ENCODE data around the gene NCAPG2.

The NCAPG2 gene

GRCh38 chr7:158587162-158588084 lies 117.2 kb downstream of the NCAPG2 start, which contains the start of gene PTPRN2:
Gene PTPRN2, minus strand, starts transcription at chr7:158587823.
- peak; percentile 39 for DNase-seq (ENCODE audit: low read depth, low spot score)

GRCh38 chr7:158586499-158587161 lies 118.0 kb downstream of the NCAPG2 start:
- H3K4me3 ChIP-seq (ENCODE audit: low read depth, low read length) = no peak overlapping the region
- in situ Hi-C loops (cut with HindIII; ENCODE audit: low sequenced_read_pairs) = no loop called here
- DNase-seq (ENCODE audit: low read depth, low spot score) = no peak
- no peak for TF ChIP-seq CTCF (IDR thresholded peaks at IDR 0.05; ENCODE audit: low read depth, low read length)

More at GRCh38 chr7:158587162-158588084, 117.2 kb downstream of the NCAPG2 start, which contains the start of gene PTPRN2:
- in situ Hi-C loops (cut with HindIII; ENCODE audit: low sequenced_read_pairs) = no loop called here
- H3K4me3 ChIP-seq (ENCODE audit: low read depth, low read length) = peak within 1 kb of the TSS; percentile 15
- no peak for TF ChIP-seq CTCF (IDR thresholded peaks at IDR 0.05; ENCODE audit: low read depth, low read length)

GRCh38 chr7:158585721-158586498 lies 118.7 kb downstream of the NCAPG2 start:
- in situ Hi-C loops (cut with HindIII; ENCODE audit: low sequenced_read_pairs) = no loop called here
- H3K4me3 ChIP-seq (ENCODE audit: low read depth, low read length) = no peak overlapping the region
- no peak for DNase-seq (ENCODE audit: low read depth, low spot score)
- TF ChIP-seq CTCF (IDR thresholded peaks at IDR 0.05; ENCODE audit: low read depth, low read length) = no peak

- in situ Hi-C loops (cut with HindIII; ENCODE audit: low sequenced_read_pairs) = no loop called here
- no peak overlapping the region for H3K4me3 ChIP-seq (ENCODE audit: low read depth, low read length)
- DNase-seq (ENCODE audit: low read depth, low spot score) = no peak
- TF ChIP-seq CTCF (IDR thresholded peaks at IDR 0.05; ENCODE audit: low read depth, low read length) = no peak
Observed at GRCh38 chr7:158584407-158584806, 120.2 kb downstream of the NCAPG2 start.

GRCh38 chr7:158583810-158584209 lies 120.8 kb downstream of the NCAPG2 start:
- in situ Hi-C loops (cut with HindIII; ENCODE audit: low sequenced_read_pairs) = no loop called here
- no peak for DNase-seq (ENCODE audit: low read depth, low spot score)
- no peak for TF ChIP-seq CTCF (IDR thresholded peaks at IDR 0.05; ENCODE audit: low read depth, low read length)

GRCh38 chr7:158583143-158583542 lies 121.5 kb downstream of the NCAPG2 start:
- no peak for TF ChIP-seq CTCF (IDR thresholded peaks at IDR 0.05; ENCODE audit: low read depth, low read length)
- in situ Hi-C loops (cut with HindIII; ENCODE audit: low sequenced_read_pairs) = no loop called here
- no peak for DNase-seq (ENCODE audit: low read depth, low spot score)
- H3K4me3 ChIP-seq (ENCODE audit: low read depth, low read length) = no peak overlapping the region

More at GRCh38 chr7:158583810-158584209, 120.8 kb downstream of the NCAPG2 start:
- no peak overlapping the region for H3K4me3 ChIP-seq (ENCODE audit: low read depth, low read length)
